Subcutaneous abdominal adipose tissue (tissue), 5 donors: Measurements from ENCODE around the gene TEX22.

ENCODE experiments used
- H3K27ac ChIP-seq: one replicate; pipeline ENCODE4 v1.7.0; 2013; ENCODE audit warnings: low read depth, mild to moderate bottlenecking, inconsistent platforms, low read length, moderate library complexity
- H3K27me3 ChIP-seq, 5 donors: one replicate each; pipeline ENCODE4 v1.7.0; 2013; ENCODE audit warnings: low read length in 5 of 5, inconsistent platforms in 1 of 5; ENCODE audit not compliant: control insufficient read depth in 5 of 5, insufficient read depth in 4 of 5
- H3K36me3 ChIP-seq, 5 donors: one replicate each; pipeline ENCODE4 v1.7.0; 2013; ENCODE audit warnings: low read length in 5 of 5; ENCODE audit not compliant: control insufficient read depth in 5 of 5, insufficient read depth in 5 of 5
- H3K4me1 ChIP-seq, 5 donors: one replicate each; pipeline ENCODE4 v1.7.0; 2013; ENCODE audit warnings: low read length in 5 of 5, mild to moderate bottlenecking in 3 of 5, moderate library complexity in 1 of 5; ENCODE audit not compliant: control insufficient read depth in 5 of 5, insufficient read depth in 5 of 5
- H3K4me3 ChIP-seq, 5 donors: one replicate each; pipeline ENCODE4 v1.7.0; 2013; ENCODE audit warnings: low read length in 5 of 5, low read depth in 1 of 5
- H3K9ac ChIP-seq, 5 donors: one replicate each; pipeline ENCODE4 v1.7.0; 2013; ENCODE audit warnings: low read length in 5 of 5, mild to moderate bottlenecking in 4 of 5, moderate library complexity in 3 of 5
- H3K9me3 ChIP-seq, 5 donors: one replicate each; pipeline ENCODE4 v1.7.0; 2013; ENCODE audit warnings: low read length in 5 of 5; ENCODE audit not compliant: control insufficient read depth in 5 of 5
- donor health status: healthy.
- donor health status: healthy.
- donor health status: healthy.
- donor health status: healthy.
- donor health status: healthy.

The TEX22 gene

DNA sequence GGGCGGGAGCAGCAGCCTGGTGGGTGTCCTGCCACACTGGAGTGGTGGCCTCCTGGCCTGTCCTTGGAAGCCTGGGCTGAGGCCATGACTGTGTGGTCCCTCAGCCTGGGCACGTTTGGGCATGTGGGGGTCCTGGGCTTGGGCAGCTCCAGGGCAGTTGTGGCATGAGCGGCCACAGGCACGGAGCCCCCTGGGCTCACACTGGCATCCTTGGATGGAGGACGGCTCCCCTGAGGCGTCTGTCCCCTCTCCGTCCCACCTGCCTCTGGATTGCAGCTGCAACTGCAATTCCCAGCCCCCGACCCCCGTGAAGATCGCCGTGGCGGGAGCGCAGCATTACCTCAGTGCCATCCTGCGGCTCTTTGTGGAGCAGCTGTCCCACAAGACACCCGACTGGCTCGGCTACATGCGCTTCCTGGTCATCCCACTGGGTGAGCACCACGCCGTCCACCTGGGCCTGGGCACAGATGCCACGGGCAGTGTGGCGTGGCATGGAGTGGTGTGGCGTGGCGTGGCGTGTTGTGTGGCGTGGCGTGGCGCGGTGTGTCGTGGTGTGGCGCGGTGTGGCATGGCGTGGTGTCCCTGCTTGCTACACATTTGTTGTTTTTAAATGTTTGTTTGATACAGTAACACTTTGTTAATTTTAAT lies 15.1 kb upstream of the TEX22 start:
- H3K4me1 ChIP-seq: peaks cover 0 to 32% (median 6%) of the 10 kb centered on the region in 5 donors
- H3K27me3 ChIP-seq: no peaks in the 10 kb centered on the region
- H3K36me3 ChIP-seq: peaks cover 0 to 77% (median 68%) of the 10 kb centered on the region in 5 donors
- H3K9me3 ChIP-seq: no peaks in the 10 kb centered on the region
- no peak overlapping the region for H3K4me3 ChIP-seq
- no peak overlapping the region for H3K27ac ChIP-seq
- H3K9ac ChIP-seq: no peak overlapping the region

DNA sequence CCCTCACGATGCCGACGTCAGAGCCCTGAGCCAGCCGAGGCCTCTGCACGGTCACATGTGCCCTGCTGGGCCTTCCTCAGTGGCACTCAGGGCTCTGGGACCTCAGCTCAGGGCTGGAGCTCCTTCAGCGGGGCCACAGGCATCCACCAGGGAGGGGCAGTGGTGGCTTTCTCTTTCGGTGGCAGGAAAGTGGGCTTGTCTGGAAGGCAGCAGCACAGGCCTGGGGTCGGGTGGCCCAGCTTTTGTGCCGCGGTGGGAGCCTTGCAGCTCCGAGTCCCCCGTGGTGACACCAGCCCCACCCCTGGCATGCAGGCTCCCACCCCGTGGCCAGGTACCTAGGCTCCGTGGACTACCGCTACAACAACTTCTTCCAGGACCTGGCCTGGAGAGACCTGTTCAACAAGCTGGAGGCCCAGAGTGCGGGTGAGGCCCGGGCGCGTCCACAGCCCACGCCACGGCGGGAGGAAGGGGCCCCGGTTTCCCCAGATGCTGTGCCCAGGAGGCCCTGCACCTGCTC lies 14.2 kb upstream of the TEX22 start:
- no peak overlapping the region for H3K27ac ChIP-seq
- peaks cover 0 to 40% (median 13%) of the 10 kb centered on the region in 5 donors for H3K4me1 ChIP-seq
- H3K4me3 ChIP-seq: no peak overlapping the region
- H3K27me3 ChIP-seq: no peaks in the 10 kb centered on the region
- H3K9me3 ChIP-seq: no peaks in the 10 kb centered on the region
- no peak overlapping the region for H3K9ac ChIP-seq
- peaks cover 0 to 84% (median 72%) of the 10 kb centered on the region in 5 donors for H3K36me3 ChIP-seq

DNA sequence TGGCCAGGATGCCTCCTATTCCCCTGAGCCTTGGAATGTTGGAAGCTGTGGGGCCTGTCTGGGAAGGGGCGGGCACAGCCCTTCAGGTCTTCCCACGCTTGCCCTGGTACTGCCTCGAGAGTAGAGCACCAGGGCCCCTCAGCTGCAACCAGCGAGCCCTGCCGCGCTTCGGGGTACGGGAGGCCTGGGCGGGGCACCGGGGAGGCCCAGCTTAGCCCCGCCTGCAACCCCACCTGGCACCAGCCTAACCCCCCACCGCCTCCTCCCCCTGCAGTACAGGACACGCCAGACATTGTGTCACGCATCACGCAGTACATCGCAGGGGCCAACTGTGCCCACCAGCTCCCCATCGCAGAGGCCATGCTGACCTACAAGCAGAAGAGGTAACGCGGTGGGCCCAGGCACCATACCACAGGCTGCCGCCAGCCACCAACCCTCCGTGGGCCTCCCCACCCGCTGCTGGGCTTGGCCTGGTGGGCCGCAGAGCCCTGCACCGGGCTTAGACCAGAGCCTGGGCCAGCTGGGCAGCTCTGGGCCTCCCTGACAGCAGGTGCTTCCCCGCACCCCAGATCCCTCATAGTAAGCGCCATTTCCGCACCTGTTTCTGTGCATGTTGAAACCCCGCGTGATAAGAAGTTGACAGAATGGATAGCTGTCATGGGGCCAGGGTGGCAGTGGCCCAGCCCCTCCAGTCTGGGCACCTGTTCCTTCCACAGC lies 13.6 kb upstream of the TEX22 start:
- no peaks in the 10 kb centered on the region for H3K27me3 ChIP-seq
- peaks cover 0 to 84% (median 66%) of the 10 kb centered on the region in 5 donors for H3K36me3 ChIP-seq
- H3K27ac ChIP-seq: no peak overlapping the region
- H3K9me3 ChIP-seq: no peaks in the 10 kb centered on the region
- H3K4me1 ChIP-seq: peaks cover 0 to 47% (median 19%) of the 10 kb centered on the region in 5 donors
- H3K4me3 ChIP-seq: no peak overlapping the region
- no peak overlapping the region for H3K9ac ChIP-seq

DNA sequence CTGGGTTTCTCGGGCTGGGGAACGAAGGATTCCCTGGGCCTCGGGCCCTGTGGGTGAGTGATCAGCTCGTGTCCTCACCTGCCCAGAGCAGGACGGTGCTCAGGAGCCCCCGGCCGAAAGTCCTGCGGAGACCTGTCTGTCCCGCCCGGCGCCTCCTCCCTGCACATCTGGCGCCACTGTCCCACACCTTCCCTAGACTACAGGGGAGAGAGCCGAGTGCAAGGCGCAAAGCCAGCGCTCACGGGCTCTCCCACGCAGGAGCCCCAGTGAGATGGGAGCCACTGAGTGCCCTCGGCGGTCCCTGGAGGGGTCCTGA lies 13.1 kb upstream of the TEX22 start:
- H3K9me3 ChIP-seq: no peaks in the 10 kb centered on the region
- H3K9ac ChIP-seq: no peak overlapping the region
- peaks cover 0 to 52% (median 22%) of the 10 kb centered on the region in 5 donors for H3K4me1 ChIP-seq
- peaks cover 0 to 79% (median 62%) of the 10 kb centered on the region in 5 donors for H3K36me3 ChIP-seq
- H3K4me3 ChIP-seq: no peak overlapping the region
- no peak overlapping the region for H3K27ac ChIP-seq
- H3K27me3 ChIP-seq: no peaks in the 10 kb centered on the region

DNA sequence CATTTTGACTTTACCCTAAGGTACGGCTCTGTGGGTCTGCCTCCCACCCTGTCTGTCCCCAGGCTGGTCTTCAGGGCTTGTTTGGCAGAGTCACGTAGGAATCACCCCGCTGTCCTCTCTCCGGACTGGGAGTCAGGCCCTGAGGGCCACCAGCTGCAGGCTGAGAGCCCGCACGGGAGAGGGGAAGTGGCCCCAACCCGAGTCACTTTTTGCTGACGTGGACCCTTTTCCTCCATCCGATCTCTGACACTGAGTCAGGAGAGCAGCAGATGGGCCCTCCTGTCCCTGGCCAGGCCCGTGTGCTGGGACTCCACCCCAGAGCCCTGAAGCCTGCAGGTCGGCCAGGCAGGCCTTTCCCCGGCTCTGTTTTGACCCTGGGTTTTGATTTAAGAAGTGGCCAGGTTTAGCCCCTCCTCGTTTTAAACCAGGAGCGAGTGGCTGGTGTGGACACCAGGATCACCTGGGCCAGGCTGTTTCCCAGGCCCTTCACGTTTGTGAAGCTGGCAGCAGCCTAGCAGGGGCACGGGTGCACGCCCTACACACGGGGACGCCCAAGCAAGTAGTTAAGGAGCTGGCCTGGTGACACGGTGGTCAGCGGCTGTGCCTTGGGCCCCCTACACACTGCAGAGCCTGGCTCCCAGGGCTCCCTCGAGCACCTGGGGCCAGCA lies 12.5 kb upstream of the TEX22 start:
- Histone ChIP-seq H3K36me3 (peaks cover 0 to 79% (median 62%) of the 10 kb centered on the region in 5 donors), H3K4me3 (no peak overlapping the region), H3K9me3 (no peaks in the 10 kb centered on the region), H3K27ac (no peak overlapping the region), H3K4me1 (peaks cover 0 to 58% (median 28%) of the 10 kb centered on the region in 5 donors), H3K27me3 (no peaks in the 10 kb centered on the region), H3K9ac (no peak overlapping the region)

DNA sequence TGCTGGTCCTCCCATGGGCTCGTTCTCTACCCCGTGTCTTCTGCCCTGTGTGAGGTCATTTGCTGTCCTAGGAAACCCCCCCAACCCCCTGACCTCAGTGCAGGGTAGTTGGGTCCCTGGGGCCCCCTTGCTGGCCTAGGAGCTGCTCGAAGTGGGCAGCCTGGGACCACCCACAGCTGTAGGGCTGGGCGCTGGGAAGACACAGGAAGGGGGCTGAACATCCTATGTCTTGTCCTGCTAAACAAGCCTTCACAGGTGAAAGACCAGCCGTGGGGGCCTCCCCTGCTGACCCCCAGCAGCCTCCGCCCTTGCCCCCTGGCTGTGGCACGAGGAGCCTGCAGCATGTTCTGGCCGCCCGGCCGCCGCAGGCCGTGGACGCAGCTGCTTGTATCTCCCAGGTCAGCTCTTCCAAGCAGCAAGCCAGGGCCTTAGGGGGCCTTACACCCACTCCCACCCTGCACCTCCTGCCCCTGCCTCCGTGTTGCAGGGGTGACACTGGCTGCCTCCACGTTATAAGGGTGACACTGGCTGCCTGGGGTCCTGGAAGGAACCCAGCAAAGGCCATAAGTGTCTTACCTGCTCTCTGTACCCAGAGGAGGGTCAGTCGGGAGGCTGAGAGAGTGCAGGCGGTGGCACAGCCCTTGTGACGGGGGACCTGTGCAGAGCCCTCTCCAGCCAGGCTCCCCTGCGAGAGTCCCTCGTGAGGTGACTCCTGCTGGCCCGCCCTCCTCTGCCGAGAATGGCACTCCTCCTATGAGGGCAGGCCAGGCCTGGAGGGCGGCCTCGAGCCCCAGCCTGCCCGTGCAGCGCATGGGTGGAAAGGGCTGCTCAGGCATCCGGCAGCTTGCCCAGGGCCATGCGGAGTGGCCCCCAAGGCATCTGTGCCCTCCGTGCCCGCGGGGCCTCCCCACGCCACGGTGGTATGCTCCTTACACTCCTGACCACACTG lies 11.5 kb upstream of the TEX22 start:
- Histone ChIP-seq H3K27ac (no peak overlapping the region), H3K36me3 (peaks cover 0 to 71% (median 57%) of the 10 kb centered on the region in 5 donors), H3K4me1 (peaks cover 0 to 62% (median 30%) of the 10 kb centered on the region in 5 donors), H3K4me3 (no peak overlapping the region), H3K27me3 (no peaks in the 10 kb centered on the region), H3K9me3 (no peaks in the 10 kb centered on the region), H3K9ac (no peak overlapping the region)

DNA sequence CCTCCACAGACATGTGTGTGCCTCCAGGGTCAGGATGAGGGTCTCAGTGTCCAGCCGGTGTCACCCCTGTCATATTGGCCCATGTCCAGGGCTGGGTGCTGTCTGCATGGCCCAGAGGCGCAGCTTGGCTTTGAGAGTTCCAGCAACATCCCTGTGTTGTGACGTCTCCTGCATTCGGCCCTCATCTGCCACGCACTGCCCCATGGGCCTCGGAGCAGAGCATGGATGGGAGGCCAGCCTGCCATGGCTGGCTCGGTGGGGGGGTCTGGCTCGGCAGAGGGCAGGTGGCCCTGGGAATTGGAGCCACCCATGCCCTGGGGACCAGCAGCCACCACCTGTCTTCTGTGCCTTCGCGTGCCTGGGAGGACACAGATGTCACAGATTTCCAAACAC lies 10.8 kb upstream of the TEX22 start:
- Histone ChIP-seq H3K4me1 (peaks cover 0 to 62% (median 30%) of the 10 kb centered on the region in 5 donors), H3K9me3 (no peaks in the 10 kb centered on the region), H3K9ac (no peak overlapping the region), H3K4me3 (no peak overlapping the region), H3K27me3 (no peaks in the 10 kb centered on the region), H3K36me3 (peaks cover 0 to 67% (median 56%) of the 10 kb centered on the region in 5 donors), H3K27ac (no peak overlapping the region)

DNA sequence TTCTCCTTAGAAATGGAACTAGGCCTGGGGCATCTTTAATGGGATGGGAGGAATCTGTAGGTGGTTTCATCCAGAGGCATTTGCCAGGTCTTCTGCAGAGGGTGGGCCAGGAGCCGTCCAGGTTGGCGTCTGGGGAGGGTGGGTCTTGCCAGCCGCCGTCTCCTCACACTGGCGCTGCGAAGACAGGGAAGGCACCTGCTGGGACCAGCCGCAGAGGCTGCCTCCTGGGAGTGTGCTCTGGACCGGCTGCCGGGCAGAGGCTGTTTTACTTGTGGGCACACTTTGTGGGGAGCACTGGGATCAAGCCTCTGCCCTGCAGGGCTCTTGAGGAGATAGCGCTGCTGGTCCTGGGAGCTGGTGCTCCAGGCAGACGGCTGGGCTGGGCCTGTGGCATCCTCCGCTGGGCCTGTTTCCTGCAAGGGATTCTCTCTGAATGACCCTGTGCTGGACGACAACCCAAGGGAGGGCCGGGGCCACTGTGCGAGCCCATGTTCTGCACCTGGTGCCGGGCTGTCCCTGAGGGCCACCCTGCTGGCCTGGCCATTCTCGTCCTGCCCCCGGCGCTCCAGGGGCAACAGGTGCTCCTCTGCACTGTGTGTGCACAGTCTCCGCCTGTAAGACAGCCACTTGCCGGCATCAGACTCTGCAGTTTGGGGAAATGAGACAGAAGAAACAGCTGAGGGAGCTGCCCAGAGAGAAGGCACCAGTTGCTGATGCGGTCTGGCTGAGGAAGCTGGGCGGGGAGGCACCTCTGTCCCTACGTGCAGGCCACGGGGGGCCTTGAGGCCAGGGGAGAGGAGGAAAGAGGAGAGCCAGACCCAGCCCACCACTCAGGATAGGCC lies 10.0 kb upstream of the TEX22 start:
- peaks cover 0 to 67% (median 55%) of the 10 kb centered on the region in 5 donors for H3K36me3 ChIP-seq
- H3K27ac ChIP-seq: no peak overlapping the region
- no peaks in the 10 kb centered on the region for H3K9me3 ChIP-seq
- no peak overlapping the region for H3K4me3 ChIP-seq
- H3K4me1 ChIP-seq: peaks cover 0 to 62% (median 30%) of the 10 kb centered on the region in 5 donors
- H3K9ac ChIP-seq: no peak overlapping the region
- no peaks in the 10 kb centered on the region for H3K27me3 ChIP-seq

DNA sequence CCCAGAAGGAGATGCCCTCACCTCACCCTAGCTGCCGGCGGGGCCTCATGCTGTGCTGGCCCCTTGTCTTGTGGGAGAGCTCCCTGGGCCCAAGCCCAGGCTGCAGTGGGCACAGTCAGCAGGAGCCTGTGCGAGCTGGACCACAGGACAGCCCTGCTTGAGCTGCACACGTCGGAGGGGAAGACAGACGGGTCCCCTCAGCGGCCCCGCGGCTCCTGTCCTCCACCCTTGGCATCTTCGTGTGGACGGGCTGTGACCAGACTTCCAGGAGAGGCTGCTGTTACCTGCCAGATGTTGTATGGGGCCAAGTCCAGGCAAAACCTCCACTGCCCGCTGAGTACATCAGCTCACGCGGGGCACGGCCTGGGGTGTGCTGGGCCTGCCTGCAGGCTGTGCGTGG lies 9.4 kb upstream of the TEX22 start:
- H3K9me3 ChIP-seq: no peaks in the 10 kb centered on the region
- H3K4me3 ChIP-seq: no peak overlapping the region
- peaks cover 0 to 60% (median 48%) of the 10 kb centered on the region in 5 donors for H3K36me3 ChIP-seq
- peaks cover 0 to 63% (median 30%) of the 10 kb centered on the region in 5 donors for H3K4me1 ChIP-seq
- no peak overlapping the region for H3K9ac ChIP-seq
- H3K27me3 ChIP-seq: no peaks in the 10 kb centered on the region
- no peak overlapping the region for H3K27ac ChIP-seq
